NCI-H128 (cell line): ENCODE measurements around the gene NPPB.

Experiments
- DNase-seq: peaks from one replicate; lab custom pipeline; 2025; ENCODE audit not compliant: unreplicated experiment; lab: John Stamatoyannopoulos, UW

The NPPB gene

DNA sequence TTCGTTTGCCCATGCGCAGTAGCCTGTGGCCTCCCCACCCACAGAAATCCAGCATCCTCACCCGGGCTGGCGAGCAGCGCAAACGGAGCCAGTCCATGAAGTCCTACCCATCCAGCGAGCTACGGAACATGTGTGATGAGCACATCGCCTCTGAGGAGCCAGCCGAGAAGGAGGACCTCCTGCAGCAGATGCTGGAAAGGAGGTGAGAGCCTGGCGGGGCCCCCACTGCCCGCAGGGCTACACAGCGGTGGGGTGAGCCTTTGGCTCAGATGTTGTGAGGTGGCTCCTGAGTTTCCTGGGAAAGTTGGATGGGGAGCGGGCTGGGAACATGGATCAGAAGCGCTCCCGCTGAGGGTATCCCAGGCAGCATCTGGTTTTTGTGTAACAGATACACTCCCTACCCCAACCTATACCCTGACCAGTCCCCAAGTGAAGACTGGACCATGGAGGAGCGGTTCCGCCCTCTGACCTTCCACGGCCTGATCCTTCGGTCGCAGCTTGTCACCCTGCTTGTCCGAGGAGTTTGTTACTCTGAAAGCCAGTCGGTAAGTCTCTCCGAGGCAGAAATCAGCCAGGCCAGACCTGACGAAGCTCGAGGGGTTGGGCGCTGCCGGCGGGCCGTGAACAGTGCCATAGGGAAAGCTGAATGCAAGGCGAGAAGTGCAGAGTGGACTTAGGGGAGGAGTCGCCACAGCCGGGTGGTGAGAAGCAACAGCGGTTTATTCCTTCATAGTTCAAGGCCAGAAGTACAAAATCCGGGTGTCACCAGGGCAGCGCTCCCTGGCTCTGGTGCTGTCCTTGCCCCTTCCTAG lies 21.6 kb downstream of the NPPB start:
- DNase-seq = no peak

DNA sequence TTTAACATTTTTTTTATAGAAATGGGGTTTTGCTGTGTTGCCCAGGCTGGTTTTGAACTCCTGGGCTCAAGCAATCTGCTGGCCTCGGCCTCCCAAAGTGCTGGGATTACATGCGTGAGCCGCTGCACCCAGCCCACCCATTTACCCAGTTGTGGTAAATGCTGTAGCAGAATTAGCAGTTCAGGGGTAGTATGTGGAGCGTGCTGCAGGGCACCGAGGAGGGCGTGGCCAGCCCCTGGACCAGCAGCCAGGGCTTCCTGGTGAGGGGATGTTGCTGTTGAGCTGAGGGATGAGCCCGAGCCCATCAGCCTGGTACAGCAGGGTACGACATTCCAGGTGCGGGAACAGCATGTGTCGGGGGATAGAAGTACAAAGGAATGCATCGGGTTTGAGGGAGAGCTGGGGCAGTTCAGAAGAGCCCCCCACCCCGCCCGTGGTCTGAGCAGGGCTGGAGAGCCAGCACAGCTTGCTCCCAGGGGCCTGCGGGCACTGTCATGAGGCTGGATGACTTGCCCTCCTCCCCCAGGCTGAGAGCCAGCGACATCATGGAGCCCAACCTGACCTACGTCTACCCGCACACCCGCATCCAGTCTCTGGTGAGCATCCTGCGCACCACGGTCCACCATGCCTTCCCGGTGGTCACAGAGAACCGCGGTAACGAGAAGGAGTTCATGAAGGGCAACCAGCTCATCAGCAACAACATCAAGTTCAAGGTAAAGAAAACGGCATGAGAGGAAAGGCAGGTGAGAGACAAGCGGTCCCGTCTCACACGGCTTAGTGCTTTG lies 23.1 kb downstream of the NPPB start:
- no peak for DNase-seq

DNA sequence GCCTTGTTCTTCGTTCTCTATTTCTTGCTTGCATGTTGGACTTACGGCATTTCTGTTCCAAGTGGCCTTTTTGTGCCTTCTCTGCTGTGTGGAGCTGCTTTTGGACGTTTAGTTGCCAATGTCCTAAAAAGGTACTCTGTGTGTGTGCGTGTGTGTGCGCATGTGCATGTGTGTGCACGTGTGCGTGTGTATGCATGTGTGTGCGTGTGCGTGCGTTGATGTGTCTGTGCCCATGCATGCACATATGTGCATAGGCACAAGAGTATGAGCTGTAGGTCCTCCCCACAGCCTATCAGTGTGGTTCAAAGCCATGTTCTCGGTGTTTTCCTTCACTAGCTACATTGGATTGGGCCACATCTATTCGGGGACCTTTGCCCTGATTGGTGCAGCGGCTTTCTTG lies 24.8 kb downstream of the NPPB start:
- no peak for DNase-seq

DNA sequence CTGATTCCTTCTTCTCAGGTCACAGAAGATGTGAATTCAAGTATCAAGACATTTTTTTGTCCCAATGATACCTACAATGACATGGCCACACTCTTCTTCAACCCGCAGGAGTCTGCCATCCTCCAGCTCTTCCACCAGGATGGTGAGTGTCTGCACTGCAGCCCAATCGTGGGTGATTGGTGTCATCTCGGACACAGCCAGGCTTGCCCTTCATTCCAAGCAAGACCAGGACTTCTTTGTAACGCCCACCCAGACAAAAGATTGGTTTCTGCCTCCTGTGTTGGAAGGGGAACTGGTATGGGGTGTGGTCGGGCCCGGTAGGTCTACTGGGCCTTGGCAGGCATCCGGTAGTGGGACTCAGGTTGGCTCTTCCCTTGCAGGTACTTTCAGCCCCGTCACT lies 25.2 kb downstream of the NPPB start:
- no peak for DNase-seq

DNA sequence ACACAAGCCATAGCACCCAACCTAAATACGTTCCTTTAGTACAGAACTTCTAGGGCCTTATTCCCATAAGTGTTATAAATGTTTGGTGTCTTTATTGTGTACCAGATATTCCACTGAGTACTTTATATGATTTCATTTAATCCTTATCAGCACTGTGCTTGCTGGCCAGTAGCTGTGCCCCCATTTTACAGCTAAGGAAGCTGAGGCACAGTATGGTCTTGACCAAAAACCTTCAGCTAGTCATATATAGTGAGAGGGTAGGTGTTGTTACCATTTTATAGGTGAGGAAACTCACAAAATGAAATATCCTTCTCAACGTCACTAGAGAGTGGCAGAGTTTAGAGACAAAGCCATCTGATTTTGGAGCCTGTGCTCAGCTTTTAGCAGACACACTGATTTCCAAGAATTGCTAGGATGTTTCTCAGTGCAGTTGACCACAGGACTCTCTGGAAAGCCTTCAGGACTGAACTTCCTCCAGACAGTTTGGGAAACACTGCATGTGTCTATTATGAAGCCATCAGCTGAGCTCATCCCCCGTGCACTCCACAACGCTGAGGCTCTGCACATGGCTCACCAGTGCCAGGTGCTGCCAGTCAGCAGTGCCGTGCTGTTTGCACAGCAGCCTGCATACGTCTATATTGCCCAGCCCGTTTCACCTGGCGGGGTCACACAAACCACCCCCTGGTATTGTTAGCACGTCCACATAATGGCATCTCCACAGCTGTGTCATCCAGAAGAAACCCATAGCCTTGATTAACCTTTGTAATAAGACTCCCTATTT lies 26.6 kb downstream of the NPPB start:
- no peak for DNase-seq

DNA sequence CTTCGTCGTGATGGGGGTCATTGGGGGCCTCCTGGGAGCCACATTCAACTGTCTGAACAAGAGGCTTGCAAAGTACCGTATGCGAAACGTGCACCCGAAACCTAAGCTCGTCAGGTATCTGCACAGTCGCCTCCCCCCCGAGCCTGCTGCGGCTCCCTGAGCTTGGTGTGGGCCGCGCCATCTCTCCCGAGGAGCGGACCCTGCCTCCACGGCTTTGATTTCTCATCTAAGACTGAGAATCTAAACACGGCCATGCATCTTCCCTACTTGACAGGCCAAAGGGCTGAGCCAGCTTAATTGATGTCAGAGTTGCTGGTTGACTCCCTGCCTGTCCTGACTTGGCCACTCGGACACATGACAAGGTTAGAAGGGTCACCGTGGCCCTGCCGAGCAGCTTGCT lies 30.2 kb downstream of the NPPB start:
- no peak for DNase-seq

DNA sequence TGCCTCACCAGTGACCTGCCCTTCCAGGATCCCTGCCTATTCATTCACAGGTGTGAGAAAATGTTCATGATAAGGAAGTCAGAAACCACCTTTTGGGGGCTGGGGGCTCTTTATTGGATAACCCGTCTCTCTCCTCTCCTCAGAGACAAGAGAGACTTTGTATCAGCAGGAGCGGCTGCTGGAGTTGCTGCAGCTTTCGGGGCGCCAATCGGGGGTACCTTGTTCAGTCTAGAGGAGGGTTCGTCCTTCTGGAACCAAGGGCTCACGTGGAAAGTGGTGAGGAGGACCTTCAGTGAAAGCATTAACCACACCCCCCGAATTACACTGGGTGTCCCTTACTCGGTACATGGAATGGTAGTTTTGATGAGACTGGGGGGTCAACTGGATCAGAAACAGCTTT lies 31.8 kb downstream of the NPPB start:
- no peak for DNase-seq

DNA sequence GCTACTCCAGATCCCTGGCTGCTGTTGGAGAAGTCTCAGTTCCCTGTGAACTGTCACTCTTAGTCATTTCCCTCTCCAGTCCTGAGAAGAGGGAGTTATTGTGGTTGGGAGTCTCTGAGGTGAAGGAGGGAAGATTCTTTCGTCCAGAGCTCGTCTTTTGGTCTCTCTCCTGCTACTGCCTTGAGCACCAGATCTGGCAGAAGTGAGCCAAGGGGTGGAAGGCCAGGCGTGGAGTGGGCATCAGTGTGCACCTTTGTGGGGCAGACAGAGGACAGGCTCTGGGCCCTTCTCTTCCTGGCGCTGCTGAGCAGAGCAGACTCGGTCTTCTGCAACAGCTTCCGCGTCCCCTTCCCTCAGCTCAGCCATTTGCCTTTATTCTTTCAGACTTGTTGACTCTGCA lies 33.6 kb downstream of the NPPB start:
- DNase-seq = no peak

DNA sequence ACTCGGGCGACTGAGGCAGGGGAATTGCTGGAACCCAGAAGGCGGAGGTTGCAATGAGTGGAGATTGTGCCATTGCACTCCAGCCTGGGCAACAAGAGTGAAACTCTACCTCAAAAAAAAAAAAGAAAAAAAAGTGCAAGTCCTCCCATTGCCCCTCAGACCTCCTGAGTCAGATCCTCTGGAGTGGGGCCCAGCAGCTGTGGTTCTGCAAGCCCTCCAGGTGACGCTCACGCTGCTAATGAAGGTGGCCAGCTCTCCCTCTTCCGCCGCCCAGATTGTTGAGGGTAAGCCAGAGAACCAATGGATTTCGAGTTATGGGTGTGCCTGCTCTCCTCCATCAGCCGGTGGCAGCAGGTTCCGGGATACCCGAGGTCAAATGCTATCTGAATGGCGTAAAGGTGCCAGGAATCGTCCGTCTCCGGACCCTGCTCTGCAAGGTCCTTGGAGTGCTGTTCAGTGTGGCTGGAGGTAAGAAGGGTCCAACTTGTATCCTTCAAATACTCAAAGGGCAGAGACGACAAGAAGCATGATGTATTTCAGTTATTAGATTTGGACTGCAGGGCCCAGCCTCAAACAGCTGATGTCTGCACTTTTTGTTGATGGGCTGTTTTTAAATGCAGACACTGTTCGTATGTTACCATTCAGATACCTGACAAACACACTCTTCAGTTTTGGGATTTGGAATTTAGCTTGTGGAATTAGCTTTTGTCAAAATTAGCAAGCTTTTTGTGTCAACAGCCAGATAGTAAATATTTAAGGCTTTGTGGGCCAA lies 35.2 kb downstream of the NPPB start:
- DNase-seq = no peak

DNA sequence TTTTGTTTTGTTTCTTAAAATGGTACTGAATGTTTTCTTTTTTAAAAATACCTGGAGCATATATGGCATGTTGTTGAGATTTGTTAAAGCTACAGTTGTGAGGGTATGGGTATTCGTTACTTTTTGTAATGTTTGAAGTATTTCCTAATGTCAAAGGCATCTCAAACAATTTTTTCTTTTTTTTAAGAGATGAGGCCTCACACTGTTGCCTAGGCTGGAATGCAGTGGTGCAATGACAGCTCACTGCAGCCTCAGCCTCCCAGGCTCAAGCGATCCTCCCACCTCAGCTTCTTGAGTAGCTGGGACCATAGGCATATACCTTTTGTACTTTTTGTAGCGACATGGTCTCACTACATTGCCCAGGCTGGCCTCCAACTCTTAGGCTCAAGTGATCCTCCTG lies 36.7 kb downstream of the NPPB start:
- no peak for DNase-seq

DNA sequence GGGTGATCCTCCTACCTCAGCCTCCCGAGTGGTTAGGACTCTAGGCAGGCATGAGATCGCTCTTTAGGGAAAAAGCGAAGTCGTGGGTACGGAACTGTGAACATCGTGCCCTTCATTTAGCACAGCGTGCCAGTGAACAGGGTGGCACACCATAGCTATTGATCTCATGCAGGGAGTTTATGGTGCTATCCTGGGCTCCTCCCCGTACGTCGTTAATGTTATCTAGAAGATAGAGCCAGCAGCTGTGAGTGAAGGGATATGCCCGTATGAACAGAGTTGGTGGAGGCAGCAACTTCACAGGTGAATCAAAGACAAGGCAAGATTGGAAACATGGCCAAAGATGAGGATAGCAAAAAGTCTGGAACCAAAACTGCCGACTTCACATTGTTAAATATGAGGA lies 41.6 kb downstream of the NPPB start:
- no peak for DNase-seq

DNA sequence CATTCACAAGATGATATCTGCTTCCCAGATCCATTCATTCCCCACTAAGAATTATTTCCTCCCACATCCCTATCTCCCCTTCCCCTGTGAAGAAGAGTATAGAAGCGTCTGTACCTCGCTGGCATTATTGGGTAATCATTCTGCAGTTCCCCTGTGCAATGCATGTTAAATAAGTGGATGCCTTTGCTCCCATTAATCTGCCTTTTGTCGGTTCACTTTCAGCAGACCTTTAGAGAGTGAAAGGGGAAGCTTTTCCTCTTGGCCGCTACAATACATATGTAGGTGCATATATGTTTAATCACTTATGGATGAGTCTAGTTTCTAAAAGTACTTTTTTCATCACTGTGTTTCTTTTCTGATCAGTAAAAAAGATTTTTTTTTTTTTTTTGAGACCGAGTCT lies 45.7 kb downstream of the NPPB start:
- no peak for DNase-seq
